BJ (cell line): Measurements from ENCODE around the gene ANGEL2. TPM values are rescaled to one million over a fixed set of nuclear protein-coding genes. Genes with fewer than 3 reads are reported as not detected.

Experiments used
- CTCF ChIA-PET: fragments of 350-600 bp; formaldehyde crosslinking; extraction: SDS; loops from one replicate; lab custom pipeline; 2021; ENCODE audit warnings: antibody characterized with exemption, inconsistent platforms; lab: Yijun Ruan, JAX
- POLR2A ChIA-PET: fragments of 300-600 bp; sonication (Branson Sonifier 250); formaldehyde crosslinking; extraction: SDS; loops from one replicate; lab custom pipeline; 2021; ENCODE audit warnings: antibody characterized with exemption; lab: Charles Lee
- DNase-seq: peaks from one replicate; pipeline ENCODE4 v3.0.0-alpha.2; 2011; ENCODE audit warnings: low read depth
- H3K27me3 ChIP-seq: 2 replicates; pipeline ENCODE4 v1.6.0; 2011; ENCODE audit warnings: low read length; ENCODE audit not compliant: control insufficient read depth, insufficient read depth
- H3K36me3 ChIP-seq: 2 replicates; pipeline ENCODE4 v1.5.1; 2011; ENCODE audit warnings: low read length; ENCODE audit not compliant: control insufficient read depth, insufficient read depth
- H3K4me3 ChIP-seq: 2 replicates; pipeline ENCODE4 v1.5.1; 2011; ENCODE audit warnings: low read depth, mild to moderate bottlenecking, control low read depth, low read length
- CTCF ChIP-seq: IDR thresholded peaks from 2 replicates; pipeline ENCODE4 v1.5.1; 2011; ENCODE audit warnings: low read depth, mild to moderate bottlenecking, control low read depth, inconsistent platforms, low read length, moderate library complexity; ENCODE audit not compliant: insufficient read depth
- polyA plus RNA-seq: library from polyadenylated mRNA; depleted of rRNA; stranded (reverse); fragments of >200 nt; gene quantifications from 2 replicates; pipeline ENCODE4 v1.2.3, GENCODE V29; 2011; rRNA removed

Gene ANGEL2
- polyA plus RNA-seq, 1 experiment: 13.3 TPM

GRCh38 chr1:212942679-212943392 is 72.8 kb downstream of the ANGEL2 start:
- TF ChIP-seq CTCF: no peak
- H3K4me3 ChIP-seq: no peak overlapping the region
- ChIA-PET POLR2A (no interaction called here), CTCF (no interaction called here)
- H3K27me3 ChIP-seq: no peaks in the 10 kb centered on the region
- no peak for DNase-seq
- H3K36me3 ChIP-seq: no peaks in the 10 kb centered on the region

Other genes starting within 250 kb of the ANGEL2 start
- gene NSL1, start 224.1 kb downstream of the ANGEL2 start, polyA plus RNA-seq: 16.4 and 22.7 TPM in 2 replicates
- 4.6 and 9.5 TPM in 2 replicates for gene TATDN3, start 224.0 kb downstream of the ANGEL2 start, polyA plus RNA-seq
- gene SPATA45, start 168.2 kb downstream of the ANGEL2 start, polyA plus RNA-seq: not detected in 2 replicates
- 0.88 and 1.4 TPM in 2 replicates for gene FLVCR1, start 157.6 kb downstream of the ANGEL2 start, polyA plus RNA-seq
- gene VASH2, start 65.3 kb downstream of the ANGEL2 start, polyA plus RNA-seq: 0.04 and 0.12 TPM in 2 replicates
- 6.7 and 14.7 TPM in 2 replicates for gene RPS6KC1, start 35.4 kb upstream of the ANGEL2 start, polyA plus RNA-seq